ENCODE measurements around the gene UTP14A. TPM values are rescaled to one million over a fixed set of nuclear protein-coding genes. Genes with fewer than 3 reads are reported as not detected.

Gene UTP14A
- total and polyA plus RNA-seq, 2 of the 13 experiments (the other 11 are each of a cell fraction or from before 2014, with no cell fraction given): 7.4 to 19.0 TPM

DNA sequence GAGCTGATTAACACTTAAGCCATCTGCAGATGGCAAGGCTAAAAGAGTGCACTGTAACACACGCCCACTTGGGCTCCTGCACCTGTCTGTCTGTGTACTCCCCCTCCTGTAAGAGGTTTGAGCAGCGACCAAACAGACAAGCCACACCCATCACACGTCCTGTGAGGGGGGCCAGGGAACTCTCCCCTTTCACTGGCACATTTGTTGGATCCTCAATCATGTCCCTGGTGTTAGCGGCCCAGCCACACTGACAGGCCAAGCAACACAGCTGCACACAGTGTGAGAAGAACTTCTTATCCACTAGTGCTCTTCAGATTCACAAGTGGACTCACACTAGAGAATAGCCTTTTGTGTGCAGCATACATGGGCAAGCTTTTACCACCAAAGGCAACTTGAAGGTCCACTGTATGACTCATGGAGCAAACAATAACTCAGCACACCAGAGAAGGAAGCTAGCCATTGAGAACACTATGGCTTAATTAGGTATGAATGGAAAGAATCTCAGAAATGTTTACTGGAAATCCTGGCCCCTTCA lies 29.1 kb upstream of the UTP14A start (continued):
- TF ChIP-seq, protein P1, sequence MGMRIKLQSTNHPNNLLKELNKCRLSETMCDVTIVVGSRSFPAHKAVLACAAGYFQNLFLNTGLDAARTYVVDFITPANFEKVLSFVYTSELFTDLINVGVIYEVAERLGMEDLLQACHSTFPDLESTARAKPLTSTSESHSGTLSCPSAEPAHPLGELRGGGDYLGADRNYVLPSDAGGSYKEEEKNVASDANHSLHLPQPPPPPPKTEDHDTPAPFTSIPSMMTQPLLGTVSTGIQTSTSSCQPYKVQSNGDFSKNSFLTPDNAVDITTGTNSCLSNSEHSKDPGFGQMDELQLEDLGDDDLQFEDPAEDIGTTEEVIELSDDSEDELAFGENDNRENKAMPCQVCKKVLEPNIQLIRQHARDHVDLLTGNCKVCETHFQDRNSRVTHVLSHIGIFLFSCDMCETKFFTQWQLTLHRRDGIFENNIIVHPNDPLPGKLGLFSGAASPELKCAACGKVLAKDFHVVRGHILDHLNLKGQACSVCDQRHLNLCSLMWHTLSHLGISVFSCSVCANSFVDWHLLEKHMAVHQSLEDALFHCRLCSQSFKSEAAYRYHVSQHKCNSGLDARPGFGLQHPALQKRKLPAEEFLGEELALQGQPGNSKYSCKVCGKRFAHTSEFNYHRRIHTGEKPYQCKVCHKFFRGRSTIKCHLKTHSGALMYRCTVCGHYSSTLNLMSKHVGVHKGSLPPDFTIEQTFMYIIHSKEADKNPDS (CRISPR knock-in tag; IDR thresholded peaks at IDR 0.05): no peak
- TF ChIP-seq FOSL2 (CRISPR knock-in tag; IDR thresholded peaks at IDR 0.05): peak; percentile 83

- CTCF ChIA-PET (ENCODE audit: low intra/inter-chr PET ratio, low total read pairs): no interaction called here
- intact Hi-C loops (cut with micrococcal nuclease; ENCODE audit: unreplicated experiment) (no loop called here), in situ Hi-C loops (cut with HindIII; ENCODE audit: extremely low pct_ligation_motif_present, low pct_unique_long_range_greater_than_20kb) (no loop called here)
- Histone ChIP-seq H3K9ac (ENCODE audit: insufficient read depth, low read depth, low read length) (no peak overlapping the region; the same call in 1 of the 2 replicates), H3K4me1 (ENCODE audit: insufficient read depth, low read length) (peaks cover 23% of the 10 kb centered on the region), H2AFZ (ENCODE audit: low read length) (no peak overlapping the region), H3K9me3 (ENCODE audit: low read length) (no peaks in the 10 kb centered on the region), H4K20me1 (ENCODE audit: insufficient read depth, low read length) (no peaks in the 10 kb centered on the region), H3K4me2 (ENCODE audit: low read depth, low read length) (peak overlapping the region; percentile 47; the same call in 1 of the 2 replicates), H3K36me3 (replicated peaks in 1 of 2; ENCODE audit: control insufficient read depth in 1 of 2, insufficient read depth in 2 of 2, low read length in 2 of 2) (no peaks in the 10 kb centered on the region), H3K4me3 (replicated peaks in 1 of 3; ENCODE audit: insufficient read depth in 1 of 3, low read depth in 2 of 3, low read length in 3 of 3) (no peak overlapping the region; a peak in 1 of 6 replicates), H3K79me2 (ENCODE audit: insufficient read depth, low read length) (no peaks in the 10 kb centered on the region), H3K27me3 (ENCODE audit: control insufficient read depth in 1 of 2, insufficient read depth in 2 of 2, low read length in 2 of 2) (no peaks in the 10 kb centered on the region), H3K27ac (ENCODE audit: extremely low read length, insufficient read depth, low read length) (no peak overlapping the region)
- FAIRE-seq (no peak), DNase-seq (ENCODE audit: low spot score) (no peak), ATAC-seq (no peak)
- TF ChIP-seq GATAD2A (CRISPR knock-in tag; IDR thresholded peaks at IDR 0.05): 0 out of 2 replicates have a peak, but pooled peaks have one; percentile 1
- TF ChIP-seq ZSCAN20 (CRISPR knock-in tag; IDR thresholded peaks at IDR 0.05; ENCODE audit: borderline replicate concordance): no peak
- BruUV-seq (replicated peaks): no TSS peak
- WGBS (ENCODE audit: low lambda C conversion rate): 82% methylated on average over 5 of the region's 5 CpGs
- POLR2A ChIA-PET: interaction anchor here (0.7 to 1.3 kb wide), 2 partner anchors 29 to 33 kb away, joined by 3 to 5 read pairs; partner anchors contain the start of genes UTP14A and ZDHHC9
Observed at GRCh38 chrX:129877401-129877800, 28.6 kb upstream of the UTP14A start.

All from HepG2 (cell line).